Nephron progenitor cell (in vitro differentiated cells): ENCODE data around the gene PAPPA2.
"Not testable (repeated sequence)": the region's sequence is repeated elsewhere in the genome, so short reads cannot be mapped to it uniquely, and the experiment has no call there.

ENCODE experiments used
- DNase-seq: peaks from one replicate; pipeline ENCODE4 v3.0.0; 2021
- H3K27ac Mint-ChIP-seq: 2 replicates; pipeline ENCODE4 v1.8.0; 2021; ENCODE audit warnings: mild to moderate bottlenecking, moderate library complexity, mixed read lengths
- H3K27me3 Mint-ChIP-seq: 2 replicates; pipeline ENCODE4 v1.8.0; 2021; ENCODE audit warnings: mild to moderate bottlenecking, low read depth, mixed read lengths; ENCODE audit not compliant: poor library complexity
- H3K36me3 Mint-ChIP-seq: 2 replicates; pipeline ENCODE4 v1.8.0; 2021; ENCODE audit warnings: low read depth, mixed read lengths
- H3K4me1 Mint-ChIP-seq: 2 replicates; pipeline ENCODE4 v1.8.0; 2021; ENCODE audit warnings: mixed read lengths
- H3K4me3 Mint-ChIP-seq: 2 replicates; pipeline ENCODE4 v1.8.0; 2021; ENCODE audit warnings: mild to moderate bottlenecking, moderate library complexity, mixed read lengths
- H3K9me3 Mint-ChIP-seq: 2 replicates; pipeline ENCODE4 v1.8.0; 2021; ENCODE audit warnings: mild to moderate bottlenecking, moderate library complexity, mixed read lengths
- CTCF ChIP-seq: fragments of 200-600 bp; sonication (generic); IDR thresholded peaks from 2 replicates; pipeline ENCODE4 v1.5.0; 2021; ENCODE audit warnings: antibody characterized with exemption

PAPPA2 gene

GRCh38 chr1:176557543-176558258, 94.7 kb downstream of the PAPPA2 start:
- Mint-ChIP-seq H3K9me3 (peaks cover 8% of the 10 kb centered on the region), H3K36me3 (no peaks in the 10 kb centered on the region), H3K4me3 (no peak overlapping the region), H3K27me3 (peaks cover 49% of the 10 kb centered on the region), H3K4me1 (peaks cover 56% of the 10 kb centered on the region), H3K27ac (no peak overlapping the region)
- no peak for TF ChIP-seq CTCF
- no peak for DNase-seq

GRCh38 chr1:176558561-176558960, 95.6 kb downstream of the PAPPA2 start:
- H3K27me3 Mint-ChIP-seq = peaks cover 44% of the 10 kb centered on the region
- DNase-seq = peak; percentile 17
- H3K36me3 Mint-ChIP-seq = no peaks in the 10 kb centered on the region
- no peak for TF ChIP-seq CTCF
- H3K27ac Mint-ChIP-seq = no peak overlapping the region
- peaks cover 48% of the 10 kb centered on the region for H3K4me1 Mint-ChIP-seq
- no peak overlapping the region for H3K4me3 Mint-ChIP-seq
- H3K9me3 Mint-ChIP-seq = peaks cover 8% of the 10 kb centered on the region

GRCh38 chr1:176559474-176559873, 96.5 kb downstream of the PAPPA2 start:
- no peak for DNase-seq
- Mint-ChIP-seq H3K36me3 (no peaks in the 10 kb centered on the region), H3K4me1 (peaks cover 40% of the 10 kb centered on the region), H3K4me3 (no peak overlapping the region), H3K9me3 (peaks cover 8% of the 10 kb centered on the region), H3K27ac (no peak overlapping the region), H3K27me3 (peaks cover 42% of the 10 kb centered on the region)
- TF ChIP-seq CTCF = no peak

- Mint-ChIP-seq H3K27ac (no peak overlapping the region), H3K27me3 (peaks cover 41% of the 10 kb centered on the region), H3K9me3 (peaks cover 8% of the 10 kb centered on the region), H3K36me3 (no peaks in the 10 kb centered on the region), H3K4me1 (peaks cover 37% of the 10 kb centered on the region), H3K4me3 (no peak overlapping the region)
- peak; percentile 69 for DNase-seq
- peak; percentile 91 for TF ChIP-seq CTCF
Observed at GRCh38 chr1:176559878-176560277, 96.9 kb downstream of the PAPPA2 start.

- Mint-ChIP-seq H3K4me3 (no peak overlapping the region), H3K9me3 (peaks cover 8% of the 10 kb centered on the region), H3K36me3 (no peaks in the 10 kb centered on the region), H3K27me3 (peaks cover 33% of the 10 kb centered on the region), H3K4me1 (peaks cover 29% of the 10 kb centered on the region), H3K27ac (no peak overlapping the region)
- TF ChIP-seq CTCF = no peak
- DNase-seq = no peak
Observed at GRCh38 chr1:176560681-176561080, 97.7 kb downstream of the PAPPA2 start.

GRCh38 chr1:176561761-176562160, 98.8 kb downstream of the PAPPA2 start:
- not testable (repeated sequence) for H3K4me3 Mint-ChIP-seq, H3K9me3 Mint-ChIP-seq, DNase-seq, H3K36me3 Mint-ChIP-seq, H3K27ac Mint-ChIP-seq
- H3K27me3 Mint-ChIP-seq = peaks cover 25% of the 10 kb centered on the region
- H3K4me1 Mint-ChIP-seq = peaks cover 24% of the 10 kb centered on the region
